ENCODE measurements around the gene ELF2.
"Not testable (repeated sequence)": the region's sequence is repeated elsewhere in the genome, so short reads cannot be mapped to it uniquely, and the experiment has no call there.

The ELF2 gene

GRCh38 chr4:139027776-139028175 lies 149.2 kb downstream of the ELF2 start:
- Histone ChIP-seq H2AFZ (ENCODE audit: low read depth, low read length) (no peak overlapping the region), H3K79me2 (ENCODE audit: insufficient read depth, low read length) (peaks cover 90% of the 10 kb centered on the region), H3K4me1 (ENCODE audit: insufficient read depth, low read length) (no peaks in the 10 kb centered on the region), H4K20me1 (ENCODE audit: insufficient read depth, low read length) (peaks cover 38% of the 10 kb centered on the region), H3K36me3 (ENCODE audit: insufficient read depth, low read length) (peaks cover 22% of the 10 kb centered on the region), H3K9me3 (ENCODE audit: insufficient read depth, low read length, severe bottlenecking) (no peaks in the 10 kb centered on the region), H3K4me3 (ENCODE audit: low read depth in 1 of 2, low read length in 2 of 2) (no peak overlapping the region), H3K9ac (ENCODE audit: low read depth, low read length) (no peak overlapping the region), H3K4me2 (ENCODE audit: insufficient read depth, low read length) (no peak overlapping the region), H3K27me3 (ENCODE audit: insufficient read depth, low read length, poor library complexity) (no peaks in the 10 kb centered on the region), H3K27ac (ENCODE audit: low read length) (no peak overlapping the region)
- DNase-seq (no peak), ATAC-seq (ENCODE audit: insufficient read depth, low read depth) (no peak)
- TF ChIP-seq EZH2 (IDR thresholded peaks at IDR 0.05; ENCODE audit: borderline replicate concordance, low read depth, low read length, severe bottlenecking) (no peak), CTCF (IDR thresholded peaks at IDR 0.05; ENCODE audit: borderline replicate concordance, extremely low read depth, low read length, poor library complexity, severe bottlenecking) (no peak)

- TF ChIP-seq EZH2 (IDR thresholded peaks at IDR 0.05; ENCODE audit: borderline replicate concordance, low read depth, low read length, severe bottlenecking) (no peak), CTCF (IDR thresholded peaks at IDR 0.05; ENCODE audit: borderline replicate concordance, extremely low read depth, low read length, poor library complexity, severe bottlenecking) (no peak)
- no peak for ATAC-seq (ENCODE audit: insufficient read depth, low read depth)
- H3K4me2 ChIP-seq (ENCODE audit: insufficient read depth, low read length): no peak overlapping the region
Observed at GRCh38 chr4:139025841-139026240, 151.2 kb downstream of the ELF2 start.

GRCh38 chr4:139024686-139025085 lies 152.3 kb downstream of the ELF2 start:
- Histone ChIP-seq H3K9ac (ENCODE audit: low read depth, low read length) (no peak overlapping the region), H3K4me2 (ENCODE audit: insufficient read depth, low read length) (no peak overlapping the region), H3K4me1 (ENCODE audit: insufficient read depth, low read length) (peaks cover 3% of the 10 kb centered on the region; the same call in 1 of the 2 replicates), H4K20me1 (ENCODE audit: insufficient read depth, low read length) (peaks cover 48% of the 10 kb centered on the region), H2AFZ (ENCODE audit: low read depth, low read length) (no peak overlapping the region), H3K4me3 (ENCODE audit: low read depth in 1 of 2, low read length in 2 of 2) (no peak overlapping the region), H3K27ac (ENCODE audit: low read length) (no peak overlapping the region), H3K79me2 (ENCODE audit: insufficient read depth, low read length) (peaks cover 90% of the 10 kb centered on the region), H3K27me3 (ENCODE audit: insufficient read depth, low read length, poor library complexity) (no peaks in the 10 kb centered on the region), H3K36me3 (ENCODE audit: insufficient read depth, low read length) (peaks cover 27% of the 10 kb centered on the region), H3K9me3 (ENCODE audit: insufficient read depth, low read length, severe bottlenecking) (no peaks in the 10 kb centered on the region)
- ATAC-seq (ENCODE audit: insufficient read depth, low read depth) (no peak), DNase-seq (no peak)
- TF ChIP-seq EZH2 (IDR thresholded peaks at IDR 0.05; ENCODE audit: borderline replicate concordance, low read depth, low read length, severe bottlenecking): no peak
- no peak for TF ChIP-seq CTCF (IDR thresholded peaks at IDR 0.05; ENCODE audit: borderline replicate concordance, extremely low read depth, low read length, poor library complexity, severe bottlenecking)

More at GRCh38 chr4:139025841-139026240, 151.2 kb downstream of the ELF2 start:
- Histone ChIP-seq H3K4me1 (ENCODE audit: insufficient read depth, low read length) (no peaks in the 10 kb centered on the region), H3K27ac (ENCODE audit: low read length) (no peak overlapping the region), H2AFZ (ENCODE audit: low read depth, low read length) (no peak overlapping the region), H3K9me3 (ENCODE audit: insufficient read depth, low read length, severe bottlenecking) (no peaks in the 10 kb centered on the region), H3K27me3 (ENCODE audit: insufficient read depth, low read length, poor library complexity) (no peaks in the 10 kb centered on the region), H3K9ac (ENCODE audit: low read depth, low read length) (no peak overlapping the region), H3K4me3 (ENCODE audit: low read depth in 1 of 2, low read length in 2 of 2) (no peak overlapping the region), H3K36me3 (ENCODE audit: insufficient read depth, low read length) (peaks cover 24% of the 10 kb centered on the region), H3K79me2 (ENCODE audit: insufficient read depth, low read length) (peaks cover 90% of the 10 kb centered on the region), H4K20me1 (ENCODE audit: insufficient read depth, low read length) (peaks cover 42% of the 10 kb centered on the region)
- no peak for DNase-seq

GRCh38 chr4:139022835-139023234 lies 154.2 kb downstream of the ELF2 start:
- H3K36me3 ChIP-seq (ENCODE audit: insufficient read depth, low read length): peaks cover 19% of the 10 kb centered on the region
- no peaks in the 10 kb centered on the region for H3K9me3 ChIP-seq (ENCODE audit: insufficient read depth, low read length, severe bottlenecking)
- H3K79me2 ChIP-seq (ENCODE audit: insufficient read depth, low read length): peaks cover 92% of the 10 kb centered on the region
- no peak overlapping the region for H3K27ac ChIP-seq (ENCODE audit: low read length)
- ATAC-seq (ENCODE audit: insufficient read depth, low read depth): no peak
- DNase-seq: no peak
- H2AFZ ChIP-seq (ENCODE audit: low read depth, low read length): no peak overlapping the region
- H3K27me3 ChIP-seq (ENCODE audit: insufficient read depth, low read length, poor library complexity): no peaks in the 10 kb centered on the region
- no peak for TF ChIP-seq EZH2 (IDR thresholded peaks at IDR 0.05; ENCODE audit: borderline replicate concordance, low read depth, low read length, severe bottlenecking)
- no peak for TF ChIP-seq CTCF (IDR thresholded peaks at IDR 0.05; ENCODE audit: borderline replicate concordance, extremely low read depth, low read length, poor library complexity, severe bottlenecking)
- no peak overlapping the region for H3K4me3 ChIP-seq (ENCODE audit: low read depth in 1 of 2, low read length in 2 of 2)
- peaks cover 46% of the 10 kb centered on the region for H4K20me1 ChIP-seq (ENCODE audit: insufficient read depth, low read length)
- H3K9ac ChIP-seq (ENCODE audit: low read depth, low read length): no peak overlapping the region
- no peak overlapping the region for H3K4me2 ChIP-seq (ENCODE audit: insufficient read depth, low read length)
- H3K4me1 ChIP-seq (ENCODE audit: insufficient read depth, low read length): peaks cover 20% of the 10 kb centered on the region

- not testable (repeated sequence) for H3K9me3 ChIP-seq (ENCODE audit: insufficient read depth, low read length, severe bottlenecking); H3K27me3 ChIP-seq (ENCODE audit: insufficient read depth, low read length, poor library complexity); H2AFZ ChIP-seq (ENCODE audit: low read depth, low read length); H3K27ac ChIP-seq (ENCODE audit: low read length); ATAC-seq (ENCODE audit: insufficient read depth, low read depth); H3K9ac ChIP-seq (ENCODE audit: low read depth, low read length); H3K4me3 ChIP-seq (ENCODE audit: low read depth in 1 of 2, low read length in 2 of 2); DNase-seq; H3K4me2 ChIP-seq (ENCODE audit: insufficient read depth, low read length)
- H3K4me1 ChIP-seq (ENCODE audit: insufficient read depth, low read length): peaks cover 35% of the 10 kb centered on the region
- H3K79me2 ChIP-seq (ENCODE audit: insufficient read depth, low read length): peaks cover 96% of the 10 kb centered on the region
- H4K20me1 ChIP-seq (ENCODE audit: insufficient read depth, low read length): peaks cover 45% of the 10 kb centered on the region
- H3K36me3 ChIP-seq (ENCODE audit: insufficient read depth, low read length): peaks cover 16% of the 10 kb centered on the region
Observed at GRCh38 chr4:139021071-139021470, 155.9 kb downstream of the ELF2 start.

Measured in DND-41 (cell line).